GM12892 (cell line): ENCODE results near the gene CENPA.
"Not testable (repeated sequence)": the region's sequence is repeated elsewhere in the genome, so short reads cannot be mapped to it uniquely, and the experiment has no call there.

Experiments
- DNase-seq: peaks from one replicate; pipeline ENCODE4 v3.0.0; 2011; ENCODE audit not compliant: insufficient read length
- FAIRE-seq: peaks from 2 replicates; lab custom pipeline; 2011; peaks lifted over from hg19 to GRCh38; lab: Jason Lieb, UNC
- POLR2A ChIP-seq: IDR thresholded peaks from 2 replicates; pipeline ENCODE4 v1.6.1; 2011; ENCODE audit warnings: low read depth, low read length, control low read depth
- POLR2AphosphoS5 ChIP-seq: IDR thresholded peaks from 2 replicates; pipeline ENCODE4 v1.6.1; 2011; ENCODE audit warnings: low read depth, low read length, control low read depth
- TAF1 ChIP-seq: IDR thresholded peaks from 2 replicates; pipeline ENCODE4 v1.6.1; 2011; ENCODE audit warnings: low read depth, mild to moderate bottlenecking, control low read depth, low read length, borderline replicate concordance

Gene CENPA

GRCh38 chr2:26782876-26783704 is 2.8 kb upstream of the CENPA start:
- no peak for TF ChIP-seq POLR2AphosphoS5
- no peak for TF ChIP-seq POLR2A
- no peak for TF ChIP-seq TAF1
- DNase-seq = no peak
- no peak for FAIRE-seq

- DNase-seq (no peak), FAIRE-seq (no peak)
- TF ChIP-seq TAF1 = no peak
- TF ChIP-seq POLR2A = no peak
- no peak for TF ChIP-seq POLR2AphosphoS5
Observed at GRCh38 chr2:26784570-26785234, 1.2 kb upstream of the CENPA start.

GRCh38 chr2:26786207-26787028 is 562 bp downstream of the CENPA start:
- FAIRE-seq (no peak), DNase-seq (peak; percentile 39)
- TF ChIP-seq POLR2AphosphoS5 = no peak
- no peak for TF ChIP-seq TAF1
- no peak; the same call in 1 of the 2 replicates for TF ChIP-seq POLR2A

GRCh38 chr2:26792720-26793119 is 6.9 kb downstream of the CENPA start:
- DNase-seq (no peak), FAIRE-seq (no peak)
- TF ChIP-seq POLR2A = no peak
- no peak for TF ChIP-seq POLR2AphosphoS5
- no peak for TF ChIP-seq TAF1

- TF ChIP-seq POLR2A (no peak), TAF1 (no peak), POLR2AphosphoS5 (no peak)
- FAIRE-seq = no peak
- no peak for DNase-seq
Observed at GRCh38 chr2:26793518-26793917, 7.7 kb downstream of the CENPA start.

GRCh38 chr2:26795135-26795534 is 9.3 kb downstream of the CENPA start:
- not testable (repeated sequence) for DNase-seq, FAIRE-seq

GRCh38 chr2:26801328-26801727 is 15.5 kb downstream of the CENPA start:
- DNase-seq (no peak), FAIRE-seq (no peak)
- no peak for TF ChIP-seq POLR2A

GRCh38 chr2:26801796-26802195 is 15.9 kb downstream of the CENPA start:
- no peak for FAIRE-seq
- DNase-seq = no peak
- no peak for TF ChIP-seq POLR2A
- no peak for TF ChIP-seq TAF1
- TF ChIP-seq POLR2AphosphoS5 = no peak

GRCh38 chr2:26805241-26805676 is 19.4 kb downstream of the CENPA start:
- TF ChIP-seq POLR2AphosphoS5 = no peak
- no peak for TF ChIP-seq POLR2A
- TF ChIP-seq TAF1 = no peak
- FAIRE-seq = no peak
- no peak for DNase-seq

- FAIRE-seq = no peak
- no peak for DNase-seq
- TF ChIP-seq TAF1 (no peak), POLR2A (no peak), POLR2AphosphoS5 (no peak)
Observed at GRCh38 chr2:26807788-26808460, 22.1 kb downstream of the CENPA start.

GRCh38 chr2:26809211-26809610 is 23.4 kb downstream of the CENPA start:
- DNase-seq = no peak
- no peak for TF ChIP-seq POLR2AphosphoS5
- TF ChIP-seq POLR2A = no peak
- TF ChIP-seq TAF1 = no peak
- FAIRE-seq = no peak
